CD4-positive, alpha-beta T cell (primary cell): Measurements from ENCODE around the gene RIPOR3. TPM values are rescaled to one million over a fixed set of nuclear protein-coding genes. Genes with fewer than 3 reads are reported as not detected.

ENCODE experiments used
- ATAC-seq: fragments of 200-7000 bp; cut with Tn5 transposase; one replicate; pipeline ENCODE4 v1.10.0; 2022; ENCODE audit warnings: mild to moderate bottlenecking; ENCODE audit not compliant: poor library complexity
- CTCF ChIA-PET: fragments of 350-600 bp; sonication (Branson Sonifier 250); formaldehyde crosslinking; loops from one replicate; lab custom pipeline; 2021; ENCODE audit warnings: antibody characterized with exemption, inconsistent platforms; lab: Charles Lee
- POLR2A ChIA-PET: fragments of 350-600 bp; sonication (Branson Sonifier 250); formaldehyde crosslinking; loops from one replicate; lab custom pipeline; 2021; ENCODE audit warnings: antibody characterized with exemption, inconsistent platforms; lab: Charles Lee
- DNase-seq, 14 experiments: peaks; one replicate each; pipeline ENCODE4 v3.0.0-alpha.2; 2013 to 2020; ENCODE audit warnings: mixed read lengths in 2 of 14
- H3K27ac ChIP-seq, 2 donors: one replicate each; pipeline versions ENCODE4 v1.5.1 to v1.7.0; 2013; ENCODE audit warnings: low read length in 2 of 2, low read depth in 1 of 2, mild to moderate bottlenecking in 1 of 2
- H3K27me3 ChIP-seq, 2 experiments: 1 replicate in 1 of 2; 2 replicates in 1 of 2; pipeline versions ENCODE4 v1.6.1 to v1.7.0; 2013; ENCODE audit warnings: low read length in 2 of 2, control low read depth in 1 of 2, mild to moderate bottlenecking in 1 of 2, moderate library complexity in 1 of 2; ENCODE audit not compliant: insufficient read depth in 2 of 2, control insufficient read depth in 1 of 2
- H3K36me3 ChIP-seq: one replicate; pipeline ENCODE4 v1.6.1; 2013; ENCODE audit warnings: low read length, control low read depth; ENCODE audit not compliant: insufficient read depth
- H3K4me1 ChIP-seq: one replicate; pipeline ENCODE4 v1.6.1; 2013; ENCODE audit warnings: low read length, control low read depth; ENCODE audit not compliant: insufficient read depth
- H3K4me3 ChIP-seq: one replicate; pipeline ENCODE4 v1.5.1; 2013; ENCODE audit warnings: mild to moderate bottlenecking, low read length, moderate library complexity
- H3K9me3 ChIP-seq, 2 experiments: 1 replicate in 1 of 2; 2 replicates in 1 of 2; pipeline versions ENCODE4 v1.6.1 to v1.7.0; 2013; ENCODE audit warnings: low read length in 2 of 2, mild to moderate bottlenecking in 2 of 2, control low read depth in 1 of 2, moderate library complexity in 1 of 2; ENCODE audit not compliant: control insufficient read depth in 1 of 2, insufficient read depth in 1 of 2
- H3K27ac Mint-ChIP-seq: one replicate; pipeline ENCODE4 v1.8.0; 2020; ENCODE audit warnings: mixed read lengths
- H3K27me3 Mint-ChIP-seq: one replicate; pipeline ENCODE4 v1.8.0; 2021; ENCODE audit warnings: mixed read lengths
- H3K36me3 Mint-ChIP-seq: one replicate; pipeline ENCODE4 v1.8.0; 2021; ENCODE audit warnings: low read depth, mixed read lengths
- H3K4me1 Mint-ChIP-seq: one replicate; pipeline ENCODE4 v1.8.0; 2021; ENCODE audit warnings: low read depth, mixed read lengths
- H3K4me3 Mint-ChIP-seq: one replicate; pipeline ENCODE4 v1.8.0; 2020; ENCODE audit warnings: mild to moderate bottlenecking, mixed read lengths
- H3K9me3 Mint-ChIP-seq: one replicate; pipeline ENCODE4 v1.8.0; 2020; ENCODE audit warnings: mixed read lengths
- intact Hi-C, 2 experiments: fragments of 100-400 bp; cut with DNase I in 1 of 2; cut with micrococcal nuclease in 1 of 2; formaldehyde crosslinking; loops; one replicate each; pipeline versions ENCODE4 v1.15.1 to v1.9.0; 2023 to 2025; cut with DNase I, micrococcal nuclease
- total RNA-seq, 174 experiments: library from RNA in 2 of 174; stranded (reverse) in 2 of 174; gene quantifications; one replicate each; pipeline ENCODE4 v1.2.3 and lab custom pipeline; 2021 to 2026
- TF ChIP-seq, protein P1 (sequence below): fragments of 200-600 bp; IDR thresholded peaks from one replicate; pipeline ENCODE4 v1.8.0; 2022; ENCODE audit warnings: antibody characterized with exemption, mild to moderate bottlenecking

Gene RIPOR3
- total RNA-seq, 2 experiments from 2014 or later: not detected

DNA sequence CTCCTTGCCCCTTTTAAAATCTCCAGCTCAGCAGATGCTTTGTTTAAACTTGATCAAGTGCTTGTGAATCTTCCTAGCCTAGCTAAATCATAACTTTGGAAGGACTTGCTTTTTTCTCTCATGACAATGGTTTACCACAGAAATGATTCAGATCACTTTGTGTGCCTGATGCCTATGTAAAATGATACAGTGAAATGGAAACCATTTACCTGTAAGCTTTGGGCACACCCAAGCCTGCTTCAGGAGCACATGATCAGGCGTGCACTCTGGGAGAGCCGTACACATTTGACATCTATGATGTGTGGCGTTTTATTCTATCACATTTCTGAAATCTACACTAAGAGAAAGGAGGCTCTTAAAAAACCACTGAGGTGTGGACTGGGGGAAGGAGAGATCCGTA lies 140.1 kb downstream of the RIPOR3 start:
- Histone ChIP-seq H3K4me3 (no peak overlapping the region), H3K27ac (no peak overlapping the region), H3K9me3 (no peaks in the 10 kb centered on the region), H3K27me3 (no peaks in the 10 kb centered on the region), H3K36me3 (peaks cover 10% of the 10 kb centered on the region), H3K4me1 (peaks cover 38% of the 10 kb centered on the region)
- CTCF ChIA-PET: interaction anchor here (1.1 kb wide), 1 partner anchor 37 kb away, joined by 3 read pairs; no protein-coding TSS in a partner anchor
- peak overlapping the region; percentile 43 for H3K27ac Mint-ChIP-seq
- H3K4me3 Mint-ChIP-seq: peak overlapping the region; percentile 18
- ATAC-seq (peak; percentile 75), DNase-seq (peak in 1 of 14 experiments; percentile 39)
- TF ChIP-seq, protein P1, sequence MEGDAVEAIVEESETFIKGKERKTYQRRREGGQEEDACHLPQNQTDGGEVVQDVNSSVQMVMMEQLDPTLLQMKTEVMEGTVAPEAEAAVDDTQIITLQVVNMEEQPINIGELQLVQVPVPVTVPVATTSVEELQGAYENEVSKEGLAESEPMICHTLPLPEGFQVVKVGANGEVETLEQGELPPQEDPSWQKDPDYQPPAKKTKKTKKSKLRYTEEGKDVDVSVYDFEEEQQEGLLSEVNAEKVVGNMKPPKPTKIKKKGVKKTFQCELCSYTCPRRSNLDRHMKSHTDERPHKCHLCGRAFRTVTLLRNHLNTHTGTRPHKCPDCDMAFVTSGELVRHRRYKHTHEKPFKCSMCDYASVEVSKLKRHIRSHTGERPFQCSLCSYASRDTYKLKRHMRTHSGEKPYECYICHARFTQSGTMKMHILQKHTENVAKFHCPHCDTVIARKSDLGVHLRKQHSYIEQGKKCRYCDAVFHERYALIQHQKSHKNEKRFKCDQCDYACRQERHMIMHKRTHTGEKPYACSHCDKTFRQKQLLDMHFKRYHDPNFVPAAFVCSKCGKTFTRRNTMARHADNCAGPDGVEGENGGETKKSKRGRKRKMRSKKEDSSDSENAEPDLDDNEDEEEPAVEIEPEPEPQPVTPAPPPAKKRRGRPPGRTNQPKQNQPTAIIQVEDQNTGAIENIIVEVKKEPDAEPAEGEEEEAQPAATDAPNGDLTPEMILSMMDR: no peak
- no peaks in the 10 kb centered on the region for H3K9me3 Mint-ChIP-seq
- no peaks in the 10 kb centered on the region for H3K27me3 Mint-ChIP-seq
- H3K4me1 Mint-ChIP-seq: peaks cover 51% of the 10 kb centered on the region
- H3K36me3 Mint-ChIP-seq: peaks cover 42% of the 10 kb centered on the region
- intact Hi-C loops: loop anchor here in 1 of 2 experiments (5.0 kb wide), 1 partner anchor 39 kb away; the partner anchor contains the start of gene PTPN1
- POLR2A ChIA-PET: interaction anchor here (0.6 to 1.5 kb wide), 3 partner anchors 9 to 41 kb away, joined by 3 to 5 read pairs (median 3); partner anchors contain the start of gene PTPN1

DNA sequence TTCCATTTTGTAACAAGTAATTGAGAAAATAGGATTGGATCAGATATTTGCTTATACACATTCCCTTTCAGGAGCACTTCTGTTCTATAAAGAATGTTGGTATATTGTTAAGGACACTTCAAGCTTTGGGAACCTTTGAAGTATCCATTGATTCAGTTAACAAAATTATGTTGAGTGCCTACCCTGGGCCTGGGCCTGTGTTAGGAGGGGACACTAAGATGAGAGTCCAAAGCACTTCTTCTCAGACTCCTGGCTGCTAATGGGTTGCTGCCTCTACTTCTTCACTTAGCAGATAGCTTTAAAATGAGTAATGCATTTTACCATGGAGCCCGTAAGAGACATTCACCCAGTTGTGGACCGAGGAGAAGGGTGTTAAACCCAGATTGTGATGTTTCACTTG lies 140.8 kb downstream of the RIPOR3 start:
- H3K4me1 ChIP-seq: peaks cover 46% of the 10 kb centered on the region
- Mint-ChIP-seq H3K4me3 (no peak overlapping the region), H3K4me1 (peaks cover 58% of the 10 kb centered on the region), H3K27me3 (no peaks in the 10 kb centered on the region), H3K9me3 (no peaks in the 10 kb centered on the region), H3K36me3 (peaks cover 42% of the 10 kb centered on the region), H3K27ac (no peak overlapping the region)
- DNase-seq (no peak), ATAC-seq (no peak)
- POLR2A ChIA-PET: interaction anchor here (0.6 to 1.5 kb wide), 3 partner anchors 8 to 40 kb away, joined by 3 to 5 read pairs (median 3); partner anchors contain the start of gene PTPN1
- H3K27me3 ChIP-seq: no peaks in the 10 kb centered on the region
- CTCF ChIA-PET: no interaction called here
- TF ChIP-seq, protein P1: no peak
- H3K36me3 ChIP-seq: peaks cover 10% of the 10 kb centered on the region
- H3K27ac ChIP-seq: no peak overlapping the region
- no peaks in the 10 kb centered on the region for H3K9me3 ChIP-seq
- intact Hi-C loops: loop anchor here in 1 of 2 experiments (5.0 kb wide), 1 partner anchor 38 kb away; the partner anchor contains the start of gene PTPN1
- no peak overlapping the region for H3K4me3 ChIP-seq

DNA sequence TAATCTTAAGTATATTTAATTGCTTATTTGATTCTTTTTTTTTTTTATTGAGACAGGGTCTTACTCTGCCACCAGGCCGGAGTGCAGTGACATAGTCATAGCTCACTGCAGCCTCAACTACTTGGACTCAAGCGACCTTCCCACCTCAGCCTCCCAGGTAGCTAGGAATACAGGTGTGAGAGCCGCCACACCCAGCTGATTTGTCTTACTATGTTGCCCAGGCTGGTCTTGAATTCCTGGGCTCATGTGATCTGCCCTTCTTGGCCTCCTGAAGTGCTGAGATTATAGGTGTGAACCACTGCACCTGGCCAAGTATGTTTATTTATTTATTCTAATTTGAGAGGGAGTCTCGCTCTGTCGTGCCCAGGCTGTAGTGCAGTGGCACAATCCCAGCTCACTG lies 142.9 kb downstream of the RIPOR3 start:
- H3K27ac Mint-ChIP-seq: peak overlapping the region; percentile 39
- intact Hi-C loops: no loop called here
- no peaks in the 10 kb centered on the region for H3K9me3 ChIP-seq
- H3K4me3 Mint-ChIP-seq: no peak overlapping the region
- H3K4me3 ChIP-seq: no peak overlapping the region
- peaks cover 72% of the 10 kb centered on the region for H3K4me1 Mint-ChIP-seq
- DNase-seq: no peak
- no peaks in the 10 kb centered on the region for H3K27me3 ChIP-seq
- peaks cover 12% of the 10 kb centered on the region for H3K36me3 ChIP-seq
- H3K27ac ChIP-seq: no peak overlapping the region
- ChIA-PET CTCF (interaction anchor here (0.8 kb wide), 1 partner anchor 70 kb away, joined by 3 read pairs; no protein-coding TSS in a partner anchor), POLR2A (interaction anchor here (0.9 to 1.5 kb wide), 4 partner anchors 29 to 379 kb away, joined by 3 to 5 read pairs (median 4); partner anchors contain the start of gene PTPN1)
- H3K27me3 Mint-ChIP-seq: no peaks in the 10 kb centered on the region
- no peaks in the 10 kb centered on the region for H3K9me3 Mint-ChIP-seq
- peaks cover 44% of the 10 kb centered on the region for H3K36me3 Mint-ChIP-seq
- no peak for ATAC-seq
- H3K4me1 ChIP-seq: peaks cover 56% of the 10 kb centered on the region
- TF ChIP-seq, protein P1: no peak
